ENCODE results near the gene ISCU.

Gene ISCU

DNA sequence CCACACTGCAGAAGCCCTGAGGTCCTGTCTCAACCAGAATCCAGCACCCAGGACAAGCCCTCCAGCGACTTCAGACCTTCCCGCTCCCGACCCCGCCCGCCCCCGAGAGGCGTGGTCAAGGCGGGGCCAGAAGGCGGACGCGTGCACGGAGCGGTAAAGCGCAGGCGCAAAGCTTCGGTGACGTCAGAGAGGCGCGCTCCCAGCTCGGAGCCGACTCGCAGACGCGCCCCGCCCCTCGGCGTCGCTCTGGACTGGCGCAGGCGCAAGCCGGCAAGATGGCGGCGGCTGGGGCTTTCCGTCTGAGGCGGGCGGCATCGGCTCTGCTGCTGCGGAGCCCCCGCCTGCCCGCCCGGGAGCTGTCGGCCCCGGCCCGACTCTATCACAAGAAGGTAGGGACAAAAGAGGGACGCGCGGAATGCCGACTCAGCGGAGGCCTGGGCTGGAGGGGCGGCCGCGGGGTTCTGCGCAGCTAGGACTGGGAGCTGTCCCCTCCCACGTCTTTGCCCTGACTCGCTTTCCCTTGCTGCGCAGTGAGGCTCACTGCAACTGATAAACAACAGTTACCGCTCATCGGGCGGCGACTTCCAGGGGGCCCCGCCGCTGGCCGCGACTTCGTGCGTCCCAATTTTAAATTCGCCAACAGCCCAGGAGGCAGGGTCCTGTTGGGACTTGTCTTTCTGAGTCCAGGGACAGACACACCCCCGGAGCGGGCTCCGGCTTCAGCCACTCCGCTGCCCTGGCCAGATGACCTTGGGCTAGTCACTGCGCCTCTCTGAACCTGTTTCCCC is at the start of gene ISCU:
Gene ISCU (plus strand): TSS at position 249 of the 788 bp plus-strand sequence. CDS start 27 bp downstream, at position 276.
- peak; percentile 95 for DNase-seq

DNA sequence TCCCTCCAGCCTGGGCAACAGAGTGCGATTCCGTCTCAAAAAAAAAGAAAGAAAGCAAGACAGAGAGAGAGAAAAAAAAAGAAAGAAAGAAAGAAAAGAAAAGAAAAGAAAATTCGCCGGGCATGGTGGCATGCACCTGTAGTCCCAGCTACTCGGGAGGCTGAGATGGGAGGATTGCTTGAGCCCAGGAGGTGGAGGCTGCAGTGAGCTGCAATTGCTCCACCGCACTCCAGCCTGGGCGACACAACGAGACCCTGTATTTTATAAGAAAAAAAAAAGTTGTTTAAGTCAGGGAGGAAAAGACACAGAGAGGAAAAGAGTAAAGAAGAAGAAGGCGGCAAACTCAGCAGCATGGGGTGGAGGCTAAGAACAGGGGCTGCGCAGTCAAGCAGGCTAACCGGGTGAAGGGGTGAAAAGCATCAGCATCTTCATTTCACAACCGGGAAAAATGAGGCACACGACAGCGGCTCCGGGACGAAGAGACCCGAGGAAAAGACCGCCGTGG is 47.9 kb upstream of the ISCU start:
- no peak for DNase-seq

DNA sequence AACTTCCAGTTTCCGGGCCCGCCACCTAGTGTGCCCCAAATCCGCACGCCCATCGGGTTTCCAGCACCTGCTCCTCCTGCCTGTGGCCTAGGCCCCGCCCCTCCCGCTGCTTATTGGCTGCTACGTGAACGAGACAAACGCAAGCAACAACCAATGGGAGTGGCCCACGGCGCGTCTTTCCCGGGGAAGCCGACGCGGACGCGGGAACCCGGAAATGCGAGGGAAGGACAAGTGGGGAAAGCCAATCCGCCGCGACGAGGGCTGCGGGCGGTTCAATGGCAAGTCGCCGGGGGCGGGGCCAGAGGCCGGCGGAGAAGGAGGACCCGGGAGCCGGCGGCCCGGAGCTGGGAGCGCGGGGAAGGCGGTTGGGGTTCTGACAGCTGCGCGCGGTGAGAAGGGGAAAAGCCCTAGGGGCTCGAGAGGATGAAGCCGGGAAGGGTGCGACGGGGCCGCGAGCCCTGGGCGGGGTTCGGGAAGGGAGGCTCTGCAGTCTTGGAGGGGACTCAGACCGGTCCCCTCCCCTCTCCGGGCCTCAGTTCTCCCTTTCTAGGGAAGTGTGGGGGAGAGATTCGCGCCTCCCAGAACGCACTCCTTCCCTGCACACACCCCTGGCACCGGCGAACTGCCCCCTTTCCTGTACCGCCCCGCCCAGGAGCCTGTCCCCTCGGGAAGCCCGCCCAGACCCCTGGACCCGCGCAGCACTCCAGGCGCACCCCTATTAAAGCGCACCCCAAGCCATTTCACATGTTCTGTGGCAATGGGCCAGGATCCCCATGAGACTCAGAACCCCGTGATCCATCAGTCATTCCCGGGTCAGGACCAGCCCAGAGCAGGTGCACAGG is 47.2 kb upstream of the ISCU start, which contains the start of gene FICD:
Gene FICD (plus strand): TSS at position 305 of the 842 bp plus-strand sequence. CDS start 1,696 bp downstream, outside the sequence.
- peak; percentile 98 for DNase-seq

DNA sequence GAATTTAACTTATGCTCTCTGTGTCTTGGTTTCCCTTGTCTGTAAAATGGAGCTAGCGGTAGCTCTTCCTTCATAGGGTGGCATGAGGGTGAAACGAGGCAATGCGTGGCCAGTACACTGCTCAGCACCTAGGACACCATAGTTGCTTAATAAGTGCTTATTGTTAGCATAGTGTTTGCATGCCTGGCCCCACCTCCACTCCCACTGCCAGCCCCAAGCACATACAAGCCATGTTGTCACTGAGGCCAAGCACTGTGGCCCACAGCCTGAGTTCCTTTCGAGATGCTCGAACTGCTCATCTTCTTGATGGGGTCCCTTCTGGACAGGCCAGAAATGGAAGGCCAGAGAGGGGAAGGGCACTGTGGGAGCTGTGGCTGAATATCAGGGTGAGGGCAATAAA is 46.5 kb upstream of the ISCU start:
- DNase-seq, result no peak

DNA sequence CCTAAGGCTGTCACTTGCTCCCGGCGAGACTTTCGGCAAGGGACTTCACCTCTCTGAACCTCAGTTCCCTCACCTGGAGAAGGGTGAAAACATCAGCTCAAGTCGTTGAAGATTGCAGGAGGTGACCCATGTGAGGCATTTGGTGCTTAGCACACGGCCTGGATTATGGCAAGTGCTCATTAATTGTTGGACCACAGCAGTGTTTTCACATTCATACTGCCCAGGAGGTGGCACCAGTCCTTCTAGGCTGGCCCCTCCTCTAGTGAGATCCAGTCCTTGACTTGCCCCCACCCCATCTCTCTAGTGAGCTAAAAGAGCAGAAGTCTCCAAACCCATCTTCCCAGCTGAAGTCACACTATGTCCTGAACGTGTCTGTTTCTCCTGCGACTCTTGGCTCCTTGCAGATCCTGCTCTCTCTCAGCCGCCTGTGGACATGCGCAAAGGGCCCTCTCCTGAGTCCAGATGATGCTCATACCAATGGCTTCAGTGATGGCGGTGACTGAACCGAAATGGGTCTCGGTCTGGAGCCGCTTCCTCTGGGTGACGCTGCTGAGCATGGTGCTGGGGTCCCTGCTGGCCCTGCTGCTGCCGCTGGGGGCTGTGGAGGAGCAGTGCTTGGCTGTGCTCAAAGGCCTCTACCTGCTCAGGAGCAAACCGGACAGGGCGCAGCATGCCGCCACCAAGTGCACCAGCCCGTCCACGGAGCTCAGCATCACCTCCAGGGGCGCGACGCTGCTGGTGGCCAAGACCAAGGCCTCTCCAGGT is 45.7 kb upstream of the ISCU start:
- DNase-seq, result no peak

DNA sequence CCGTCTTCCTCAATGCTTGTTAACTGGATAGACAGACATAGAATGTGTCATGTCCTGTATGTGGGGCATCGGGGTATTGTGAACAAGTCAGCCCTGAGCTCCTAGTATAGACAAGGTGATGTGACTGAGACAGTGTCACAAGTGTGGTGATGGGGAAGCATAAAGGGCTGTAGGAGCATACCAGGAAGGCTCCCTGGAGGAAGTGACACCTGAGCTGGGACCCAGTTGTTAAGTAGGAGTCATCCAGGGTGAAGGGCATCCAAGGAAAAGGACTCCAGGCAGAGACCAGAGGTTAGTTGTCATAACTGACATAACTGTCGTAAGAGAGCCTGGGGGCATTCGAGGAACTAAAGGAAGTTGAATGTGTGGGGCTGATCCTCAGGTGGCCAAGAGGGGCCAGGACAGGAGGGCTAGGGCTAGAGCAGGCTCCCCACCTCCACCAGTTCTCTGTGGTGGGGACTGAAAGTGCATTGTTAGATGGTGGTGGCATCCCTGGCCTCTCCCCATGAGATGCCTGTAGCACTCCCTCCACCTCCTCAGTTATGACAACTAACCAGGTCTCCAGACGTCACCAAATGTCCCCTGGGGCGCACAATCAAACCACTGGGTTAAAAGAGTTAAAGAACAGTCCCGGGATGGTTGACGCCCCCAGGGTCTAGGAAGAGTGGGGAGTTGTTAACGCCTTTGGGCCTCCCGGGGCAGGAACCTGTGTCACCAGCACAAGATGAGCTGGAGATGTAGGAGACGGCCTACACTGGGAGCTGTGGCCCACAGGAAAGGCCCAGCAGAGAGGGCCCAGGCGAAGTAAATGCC is 44.9 kb upstream of the ISCU start:
- DNase-seq, result no peak

DNA sequence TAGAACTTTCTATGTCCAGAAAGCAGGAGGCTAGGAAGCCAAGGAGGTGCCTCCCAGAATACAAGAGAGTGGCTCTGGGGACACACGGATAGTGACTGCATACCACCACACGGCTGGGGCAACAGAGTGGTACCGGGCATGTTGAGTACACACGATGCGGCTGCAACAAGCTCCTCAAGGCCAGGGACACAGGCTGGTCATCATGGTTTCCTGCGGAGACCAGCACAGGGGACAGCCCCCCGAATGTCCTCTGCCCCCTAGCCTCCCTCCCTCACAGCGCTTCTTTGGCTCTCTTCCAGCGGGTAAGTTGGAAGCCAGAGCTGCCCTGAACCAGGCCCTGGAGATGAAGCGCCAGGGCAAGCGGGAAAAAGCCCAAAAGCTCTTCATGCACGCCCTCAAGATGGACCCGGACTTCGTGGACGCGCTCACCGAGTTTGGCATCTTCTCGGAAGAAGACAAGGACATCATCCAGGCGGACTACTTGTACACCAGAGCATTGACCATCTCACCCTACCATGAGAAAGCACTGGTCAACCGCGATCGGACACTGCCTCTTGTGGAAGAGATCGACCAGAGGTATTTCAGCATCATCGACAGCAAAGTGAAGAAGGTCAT is 44.2 kb upstream of the ISCU start:
- DNase-seq, result no peak

DNA sequence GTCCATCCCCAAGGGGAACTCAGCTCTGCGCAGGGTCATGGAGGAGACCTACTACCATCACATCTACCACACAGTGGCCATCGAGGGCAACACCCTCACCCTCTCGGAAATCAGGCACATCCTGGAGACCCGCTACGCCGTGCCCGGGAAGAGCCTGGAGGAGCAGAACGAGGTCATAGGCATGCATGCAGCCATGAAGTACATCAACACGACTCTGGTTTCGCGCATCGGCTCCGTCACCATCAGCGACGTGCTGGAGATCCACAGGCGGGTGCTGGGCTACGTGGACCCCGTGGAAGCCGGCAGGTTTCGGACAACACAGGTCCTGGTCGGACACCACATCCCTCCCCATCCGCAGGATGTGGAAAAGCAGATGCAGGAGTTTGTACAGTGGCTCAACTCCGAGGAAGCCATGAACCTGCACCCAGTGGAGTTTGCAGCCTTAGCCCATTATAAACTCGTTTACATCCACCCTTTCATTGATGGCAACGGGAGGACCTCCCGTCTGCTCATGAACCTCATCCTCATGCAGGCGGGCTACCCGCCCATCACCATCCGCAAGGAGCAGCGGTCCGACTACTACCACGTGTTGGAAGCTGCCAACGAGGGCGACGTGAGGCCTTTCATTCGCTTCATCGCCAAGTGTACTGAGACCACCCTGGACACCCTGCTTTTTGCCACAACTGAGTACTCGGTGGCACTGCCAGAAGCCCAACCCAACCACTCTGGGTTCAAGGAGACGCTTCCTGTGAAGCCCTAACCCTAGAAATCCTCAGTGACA is 43.5 kb upstream of the ISCU start:
- no peak for DNase-seq

DNA sequence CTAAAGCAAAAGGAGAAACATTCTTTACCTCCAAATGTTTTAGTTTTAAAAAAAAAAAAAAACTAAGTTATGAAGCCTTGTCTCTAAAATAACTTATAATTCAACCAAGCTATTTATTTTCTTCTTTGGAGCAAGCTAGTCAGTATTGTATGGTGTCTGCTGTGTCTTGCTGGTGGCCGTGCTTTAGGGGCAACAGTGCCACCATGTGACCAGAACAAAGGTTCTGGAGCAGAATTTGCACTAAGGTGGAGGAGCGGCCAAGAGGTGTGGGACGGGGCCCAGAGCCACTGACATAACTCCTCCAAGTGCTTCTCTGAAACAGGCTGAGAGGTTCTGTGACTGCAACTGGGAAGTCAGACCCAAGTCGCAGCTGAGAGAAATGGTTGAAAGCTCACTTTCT is 42.8 kb upstream of the ISCU start:
- no peak for DNase-seq

DNA sequence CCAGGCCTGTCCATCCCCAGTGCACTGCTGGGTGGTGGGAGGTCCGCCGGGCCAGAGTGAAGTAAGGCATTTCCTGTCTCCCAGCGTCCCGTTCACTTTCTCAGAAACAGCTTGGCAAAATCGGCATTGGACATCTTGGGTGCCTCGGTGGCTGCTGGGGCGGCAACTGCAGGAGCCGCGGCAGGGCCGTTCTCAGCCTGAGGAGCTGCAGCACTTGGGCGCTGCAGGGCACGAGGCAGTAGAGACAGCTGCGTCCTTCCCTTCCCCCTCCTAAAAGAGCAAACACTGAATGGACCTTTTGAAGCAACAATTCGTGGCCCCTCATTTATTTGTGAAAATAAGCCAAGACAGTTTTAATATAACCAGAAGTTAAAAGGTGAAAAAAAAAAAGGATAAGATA is 39.0 kb upstream of the ISCU start:
- DNase-seq, result no peak

DNA sequence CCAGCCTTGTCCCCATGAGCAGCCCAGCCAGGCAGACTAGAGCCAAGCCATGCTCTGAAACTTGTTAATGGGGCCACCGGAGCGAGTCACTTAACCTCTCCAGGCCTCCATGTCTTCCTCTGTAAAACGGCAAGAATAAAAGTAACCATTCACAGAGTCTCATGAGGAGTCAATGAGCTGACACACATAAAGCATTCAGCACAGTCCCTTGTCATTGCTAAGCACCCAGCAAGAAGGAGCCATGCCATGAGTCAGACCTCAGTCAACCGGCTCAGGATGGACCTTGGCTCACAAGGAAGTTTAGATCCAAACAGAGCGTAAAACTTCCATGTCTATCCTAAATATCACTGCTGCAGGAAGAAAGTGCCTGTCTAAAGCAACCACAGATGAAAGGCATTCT is 36.7 kb upstream of the ISCU start:
- no peak for DNase-seq

DNA sequence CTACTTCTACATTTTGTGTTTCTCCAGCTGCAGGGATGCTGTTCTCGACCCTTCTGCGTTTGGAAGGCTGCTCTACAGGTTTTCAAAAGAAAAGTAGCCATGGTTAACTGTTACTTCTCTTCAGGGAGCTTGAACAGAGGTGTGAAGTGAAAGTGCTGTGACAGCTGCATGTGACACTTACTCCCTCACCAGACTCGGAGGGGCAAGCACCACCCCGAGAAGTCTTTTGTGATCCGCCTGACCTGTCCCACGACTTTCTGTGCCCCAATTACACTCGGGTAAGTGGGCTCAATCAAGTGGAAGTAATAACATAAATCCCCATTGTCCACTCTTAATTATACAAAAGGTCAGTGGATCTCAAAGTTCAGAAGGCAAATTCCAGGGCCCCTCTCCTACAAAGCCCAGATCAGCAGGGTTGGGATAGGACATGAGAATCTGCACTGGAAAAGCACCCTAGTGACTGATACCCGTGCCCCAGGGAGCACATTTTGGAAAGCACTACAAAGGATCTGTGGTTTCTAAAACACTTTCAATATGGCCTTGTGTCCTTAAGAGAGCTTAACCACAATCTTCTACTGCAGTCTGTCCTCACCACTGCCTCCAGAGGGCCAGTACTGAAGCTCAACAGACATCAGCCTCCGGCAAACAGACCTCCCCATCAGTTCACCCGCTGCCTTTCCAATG is 35.8 kb upstream of the ISCU start:
- DNase-seq, result peak; percentile 59

DNA sequence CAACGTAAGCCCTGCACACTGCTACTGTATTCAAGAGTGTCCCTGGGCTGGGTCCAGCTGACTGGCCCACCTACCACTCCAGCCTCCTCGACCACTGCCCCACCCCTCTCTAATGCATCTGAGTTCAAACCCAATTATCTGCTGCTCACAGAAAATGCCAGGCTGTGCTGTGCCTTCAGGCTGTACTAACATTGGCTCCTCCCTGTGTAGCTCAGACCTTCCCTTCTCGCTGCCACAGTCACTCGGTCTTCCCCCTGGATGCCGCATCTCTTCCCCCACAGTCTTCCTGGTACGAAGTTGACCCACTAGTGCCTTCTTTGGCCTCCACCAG is 35.3 kb upstream of the ISCU start:
- no peak for DNase-seq

DNA sequence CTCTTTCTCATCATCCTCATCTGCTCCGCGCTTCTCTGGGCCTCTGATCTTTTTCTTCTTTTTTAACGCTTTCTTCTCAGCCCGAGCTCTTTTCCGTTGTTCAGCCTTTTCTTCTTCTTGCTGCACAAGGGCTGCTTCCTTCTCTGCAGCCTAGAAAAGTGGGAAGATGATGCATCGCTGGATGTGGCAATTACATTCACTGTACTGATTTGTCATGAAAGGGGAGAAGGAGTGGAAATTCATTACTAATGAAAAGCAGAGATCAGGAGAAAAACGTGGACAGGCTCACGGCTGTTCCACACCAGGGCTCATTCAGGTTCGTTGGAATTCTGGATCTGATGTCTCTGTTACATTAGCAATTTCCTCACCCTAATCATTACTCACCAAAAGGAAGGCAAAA is 32.2 kb upstream of the ISCU start:
- DNase-seq, result no peak

DNA sequence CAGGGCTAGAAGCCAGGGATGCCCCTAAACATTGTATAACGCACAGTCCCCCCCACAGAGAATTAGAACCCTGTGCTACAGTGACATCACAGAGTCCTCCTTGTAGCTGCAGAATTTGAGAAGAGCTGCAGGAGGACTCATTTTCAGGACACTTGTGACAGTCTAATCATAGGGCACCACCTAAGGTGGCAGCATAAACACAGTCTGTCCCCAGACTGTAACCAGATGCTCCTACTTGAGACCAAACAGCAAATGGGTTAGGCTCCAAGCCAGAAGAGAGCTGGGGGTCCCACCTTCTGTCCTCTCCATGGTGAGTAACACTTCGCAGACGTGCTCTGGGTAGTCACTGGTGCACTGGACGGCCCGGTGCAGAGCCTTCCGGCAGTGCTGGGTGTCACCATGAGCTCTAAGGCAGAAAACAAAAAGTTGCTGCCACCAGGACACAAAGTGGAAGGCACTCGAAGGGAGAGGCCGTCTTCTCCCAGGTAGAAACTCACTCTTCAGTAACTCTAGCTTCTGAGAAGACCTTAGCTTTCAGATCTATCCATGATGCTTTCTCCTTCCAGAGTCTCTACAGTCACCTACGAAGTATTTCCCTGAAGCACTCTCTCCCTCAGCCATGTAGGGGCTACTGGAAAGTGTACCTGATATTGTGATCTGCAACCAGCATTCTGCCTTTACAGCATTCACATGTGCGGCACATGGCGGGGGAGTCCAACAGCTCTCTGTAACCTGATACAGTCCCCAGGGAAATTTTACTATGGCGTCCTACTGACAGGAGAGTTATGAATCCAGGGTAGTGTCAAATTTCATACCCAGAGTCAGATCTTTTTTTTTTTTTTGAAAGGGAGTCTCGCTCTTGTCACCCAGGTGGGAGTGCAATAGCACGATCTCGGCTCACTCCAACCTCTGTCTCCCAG is 30.2 kb upstream of the ISCU start:
- DNase-seq, result no peak

DNA sequence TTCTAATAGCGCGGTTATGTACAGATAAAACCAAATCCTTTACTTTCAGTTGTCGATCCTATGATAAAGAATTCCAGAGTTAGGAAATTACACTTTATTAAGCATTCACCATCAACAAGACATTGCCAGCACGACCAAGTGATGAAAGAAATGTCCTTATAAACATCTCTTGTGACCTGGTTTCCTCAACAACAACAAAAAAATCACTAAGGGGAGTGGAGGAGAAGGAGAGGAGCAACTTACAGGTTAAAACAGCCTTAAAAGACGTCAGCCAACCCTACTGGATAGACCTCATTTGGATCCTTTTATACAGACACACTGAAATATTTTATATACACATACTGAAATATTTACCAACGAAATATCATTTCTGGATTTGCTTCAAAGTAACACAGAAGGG is 24.2 kb upstream of the ISCU start:
- no peak for DNase-seq

DNA sequence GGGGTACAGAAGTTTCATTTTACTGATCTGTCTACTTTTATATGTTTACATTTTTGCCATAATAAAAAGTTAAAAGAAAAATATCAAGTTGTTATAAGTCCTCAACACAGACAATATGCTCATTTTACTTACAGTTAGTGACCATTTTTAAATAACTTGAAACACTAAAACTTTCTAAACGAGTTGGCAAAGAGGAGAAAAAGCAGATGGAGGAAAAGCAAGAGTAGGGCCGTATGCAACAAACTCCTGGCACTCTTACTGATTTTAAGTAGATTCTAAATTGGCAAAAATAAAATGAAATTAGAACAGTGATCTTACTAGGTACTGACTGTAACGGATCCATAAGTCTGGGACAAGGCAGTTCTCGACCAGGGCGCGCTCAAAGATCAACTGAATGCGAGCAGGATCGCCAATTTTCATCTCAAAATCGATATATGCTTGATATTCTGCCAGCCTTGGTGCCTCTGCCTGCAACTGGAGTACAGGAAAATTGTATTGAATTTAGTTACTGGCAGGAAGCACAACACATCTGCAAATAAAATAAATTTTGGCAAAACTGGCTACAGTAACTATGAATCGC is 23.7 kb upstream of the ISCU start:
- no peak for DNase-seq

DNA sequence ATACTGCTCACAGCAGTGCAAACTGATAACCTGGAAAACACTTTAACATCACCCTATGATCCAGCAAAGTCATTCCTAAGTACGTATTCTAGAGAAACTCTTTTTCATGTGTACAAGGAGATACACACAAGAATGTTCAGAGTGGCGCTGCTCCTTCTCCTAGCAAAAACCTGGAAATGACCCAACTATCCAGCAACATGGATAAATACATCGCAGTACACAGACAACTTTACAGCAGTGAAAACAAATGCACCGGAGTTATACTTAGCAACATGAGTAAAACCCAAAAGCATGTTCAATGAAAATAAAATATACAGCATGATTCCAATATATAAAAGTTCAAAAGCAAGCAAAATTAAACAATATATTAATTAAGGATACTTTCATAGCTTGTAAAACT is 20.1 kb upstream of the ISCU start:
- DNase-seq, result no peak

DNA sequence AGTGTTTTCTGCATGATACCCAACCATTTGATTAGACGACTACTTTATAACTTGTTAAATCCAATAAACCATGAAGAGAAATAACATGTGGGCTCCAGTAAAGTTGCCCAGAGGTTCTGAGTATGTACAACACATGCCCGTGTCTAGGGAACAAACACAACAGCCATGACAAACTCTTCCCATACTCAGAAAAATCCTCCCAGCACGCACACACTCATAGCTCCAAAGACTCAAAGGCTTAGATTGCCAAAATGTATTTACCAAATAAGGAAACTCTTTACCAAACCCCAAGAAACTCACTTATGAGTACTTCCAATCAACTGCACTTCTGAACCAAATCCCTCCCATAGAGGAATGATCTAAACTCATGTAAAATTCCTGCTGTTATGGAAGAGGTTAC is 18.7 kb upstream of the ISCU start:
- no peak for DNase-seq
